Smooth muscle cell (in vitro differentiated cells): Measurements from ENCODE around the gene TMEM63C. TPM values are rescaled to one million over a fixed set of nuclear protein-coding genes. Genes with fewer than 3 reads are reported as not detected.

Source experiments
- DNase-seq: peaks from one replicate; lab custom pipeline; 2025; ENCODE audit not compliant: unreplicated experiment; lab: John Stamatoyannopoulos, UW
- H2AFZ ChIP-seq: fragments of 200-600 bp; sonication (generic); 2 replicates; pipeline ENCODE4 v1.6.0; 2016; ENCODE audit warnings: antibody characterized with exemption, low read depth, mild to moderate bottlenecking
- H3F3A ChIP-seq: fragments of 200-600 bp; sonication (generic); 2 replicates; pipeline ENCODE4 v1.6.0; 2017; ENCODE audit warnings: antibody characterized with exemption, low read depth
- H3K27ac ChIP-seq: fragments of 200-600 bp; sonication (generic); 2 replicates; pipeline ENCODE4 v1.5.1; 2016; ENCODE audit warnings: low read depth, mild to moderate bottlenecking
- H3K27me3 ChIP-seq: fragments of 200-600 bp; sonication (generic); 2 replicates; pipeline ENCODE4 v1.6.1; 2016; ENCODE audit warnings: low read depth, mild to moderate bottlenecking
- H3K36me3 ChIP-seq: fragments of 200-600 bp; sonication (generic); 2 replicates; pipeline ENCODE4 v1.5.1; 2016; ENCODE audit warnings: low read depth
- H3K4me1 ChIP-seq: fragments of 200-600 bp; sonication (generic); 2 replicates; pipeline ENCODE4 v1.5.1; 2016; ENCODE audit warnings: low read depth
- H3K4me2 ChIP-seq: fragments of 200-600 bp; sonication (generic); 2 replicates; pipeline ENCODE4 v1.6.0; 2016; ENCODE audit warnings: mild to moderate bottlenecking
- H3K4me3 ChIP-seq: fragments of 200-600 bp; sonication (generic); 2 replicates; pipeline ENCODE4 v1.5.1; 2016; ENCODE audit warnings: mild to moderate bottlenecking
- H3K79me2 ChIP-seq: fragments of 200-600 bp; sonication (generic); 2 replicates; pipeline ENCODE4 v1.6.0; 2016; ENCODE audit warnings: low read depth, mild to moderate bottlenecking
- H3K9ac ChIP-seq: fragments of 200-600 bp; sonication (generic); 2 replicates; pipeline ENCODE4 v1.6.0; 2016; ENCODE audit warnings: low read depth
- H3K9me3 ChIP-seq: fragments of 200-600 bp; sonication (generic); replicated peaks from 2 replicates; pipeline ENCODE4 v1.5.1; 2016; ENCODE audit warnings: low read depth
- H4K20me1 ChIP-seq: fragments of 200-600 bp; sonication (generic); 2 replicates; pipeline ENCODE4 v1.6.0; 2016; ENCODE audit warnings: low read depth
- CTCF ChIP-seq: fragments of 200-600 bp; sonication (generic); IDR thresholded peaks from 2 replicates; pipeline ENCODE4 v1.5.1; 2017; ENCODE audit warnings: borderline replicate concordance, mild to moderate bottlenecking, antibody characterized with exemption; ENCODE audit not compliant: insufficient read depth, poor library complexity, severe bottlenecking
- WGBS: methylation state at CpG from one replicate; pipeline ENCODE4 v1.1.7; 2016; ENCODE audit warnings: low lambda C conversion rate; 5-methylcytosine and 5-hydroxymethylcytosine counted together
- polyA plus RNA-seq: library from polyadenylated mRNA; unstranded; fragments of >200 nt; fragmentation: Nextera tagmentation; extraction: Ambion mirVana; gene quantifications from 2 replicates; pipeline ENCODE4 v1.2.1, GENCODE V29; 2016
- total RNA-seq: library from RNA; depleted of rRNA; stranded (reverse); fragments of >200 nt; gene quantifications from 2 replicates; pipeline ENCODE4 v1.2.3, GENCODE V29; 2014

Gene TMEM63C
- total and polyA plus RNA-seq, 2 experiments from 2014 or later, result 4.3 to 7.7 TPM

DNA sequence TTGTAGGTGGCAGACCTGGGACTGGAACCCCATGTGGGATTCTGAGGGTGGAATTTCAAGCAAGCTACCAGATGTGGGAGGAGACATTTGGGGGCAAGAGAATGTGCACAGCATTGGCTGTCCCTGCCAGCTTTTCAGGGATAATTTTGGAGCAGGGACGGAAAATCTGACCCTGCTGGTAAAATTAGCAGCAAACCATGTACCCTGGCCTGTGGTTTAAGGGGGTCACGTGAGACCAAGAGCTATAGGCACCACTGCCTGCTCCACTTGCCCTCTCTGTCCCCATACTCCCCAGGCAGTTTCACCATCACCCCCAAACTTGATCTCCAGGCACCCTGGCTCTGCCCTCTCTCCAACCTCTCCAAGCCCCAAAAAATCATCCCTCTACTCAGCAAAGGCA is 26.5 kb upstream of the TMEM63C start:
- Histone ChIP-seq H2AFZ (no peak overlapping the region), H4K20me1 (no peaks in the 10 kb centered on the region), H3K36me3 (no peaks in the 10 kb centered on the region), H3K79me2 (no peaks in the 10 kb centered on the region), H3K4me1 (peaks cover 12% of the 10 kb centered on the region), H3K27ac (no peak overlapping the region), H3K9me3 (no peaks in the 10 kb centered on the region), H3F3A (no peaks in the 10 kb centered on the region), H3K9ac (no peak overlapping the region), H3K4me2 (no peak overlapping the region), H3K27me3 (no peaks in the 10 kb centered on the region), H3K4me3 (no peak overlapping the region)
- WGBS, result 58% methylated on average over 2 of the region's 2 CpGs
- no peak for TF ChIP-seq CTCF
- no peak for DNase-seq

- H3K79me2 ChIP-seq, result no peaks in the 10 kb centered on the region
- no peak for TF ChIP-seq CTCF
- H3K9me3 ChIP-seq, result no peaks in the 10 kb centered on the region
- H3K4me1 ChIP-seq, result peaks cover 12% of the 10 kb centered on the region
- WGBS, result 78% methylated on average over 10 of the region's 11 CpGs
- no peaks in the 10 kb centered on the region for H3K36me3 ChIP-seq
- H3K4me2 ChIP-seq, result no peak overlapping the region
- H3F3A ChIP-seq, result no peaks in the 10 kb centered on the region
- H3K4me3 ChIP-seq, result no peak overlapping the region
- H4K20me1 ChIP-seq, result no peaks in the 10 kb centered on the region
- DNase-seq, result no peak
- H3K27me3 ChIP-seq, result no peaks in the 10 kb centered on the region
- H3K9ac ChIP-seq, result no peak overlapping the region
- H2AFZ ChIP-seq, result peak overlapping the region; percentile 43
- no peak overlapping the region for H3K27ac ChIP-seq
Measured at GRCh38 chr14:77157740-77158139, 23.9 kb upstream of the TMEM63C start.

GRCh38 chr14:77158175-77158881 is 23.3 kb upstream of the TMEM63C start:
- Histone ChIP-seq H3K4me1 (peaks cover 12% of the 10 kb centered on the region), H3K36me3 (no peaks in the 10 kb centered on the region), H3K9ac (no peak overlapping the region), H4K20me1 (no peaks in the 10 kb centered on the region), H3K9me3 (no peaks in the 10 kb centered on the region), H3K27ac (no peak overlapping the region), H3K79me2 (no peaks in the 10 kb centered on the region), H3F3A (no peaks in the 10 kb centered on the region), H3K4me2 (no peak overlapping the region), H3K27me3 (no peaks in the 10 kb centered on the region), H2AFZ (peak overlapping the region; percentile 43), H3K4me3 (no peak overlapping the region)
- peak; percentile 23 for DNase-seq
- no peak for TF ChIP-seq CTCF
- 28% methylated on average over 16 of the region's 18 CpGs for WGBS

GRCh38 chr14:77158882-77159255 is 22.7 kb upstream of the TMEM63C start:
- Histone ChIP-seq H3K4me1 (peaks cover 12% of the 10 kb centered on the region), H3K9ac (no peak overlapping the region), H3K36me3 (no peaks in the 10 kb centered on the region), H2AFZ (no peak overlapping the region), H3K4me2 (no peak overlapping the region), H3K79me2 (no peaks in the 10 kb centered on the region), H3F3A (no peaks in the 10 kb centered on the region), H4K20me1 (no peaks in the 10 kb centered on the region), H3K4me3 (no peak overlapping the region), H3K9me3 (no peaks in the 10 kb centered on the region), H3K27ac (no peak overlapping the region), H3K27me3 (no peaks in the 10 kb centered on the region)
- 87% methylated on average over 2 of the region's 2 CpGs for WGBS
- TF ChIP-seq CTCF, result no peak
- DNase-seq, result no peak
